Measurements from ENCODE around the gene PEF1.

GRCh38 chr1:31642366-31642765, 2.3 kb downstream of the PEF1 start:
- TF ChIP-seq ZNF384 (IDR thresholded peaks at IDR 0.05) (no peak), FOXM1 (IDR thresholded peaks at IDR 0.05; ENCODE audit: borderline replicate concordance) (no peak), CTBP1 (IDR thresholded peaks at IDR 0.05; ENCODE audit: borderline replicate concordance) (no peak), PKNOX1 (IDR thresholded peaks at IDR 0.05) (no peak), FOXK2 (IDR thresholded peaks at IDR 0.05) (no peak), SUZ12 (IDR thresholded peaks at IDR 0.05) (no peak), BHLHE40 (IDR thresholded peaks at IDR 0.05; ENCODE audit: borderline replicate concordance) (no peak), HDGF (IDR thresholded peaks at IDR 0.05; ENCODE audit: borderline replicate concordance) (no peak), ARNT (IDR thresholded peaks at IDR 0.05) (no peak), TARDBP (IDR thresholded peaks at IDR 0.05) (no peak)
